ENCODE measurements around the gene ASS1. TPM values are rescaled to one million over a fixed set of nuclear protein-coding genes. Genes with fewer than 3 reads are reported as not detected.
A peak's percentile ranks its signal among the peaks of the same experiment; 100 is the strongest.

The ASS1 gene
- total RNA-seq, 1 experiment from 2014 or later = 83.0 TPM

DNA sequence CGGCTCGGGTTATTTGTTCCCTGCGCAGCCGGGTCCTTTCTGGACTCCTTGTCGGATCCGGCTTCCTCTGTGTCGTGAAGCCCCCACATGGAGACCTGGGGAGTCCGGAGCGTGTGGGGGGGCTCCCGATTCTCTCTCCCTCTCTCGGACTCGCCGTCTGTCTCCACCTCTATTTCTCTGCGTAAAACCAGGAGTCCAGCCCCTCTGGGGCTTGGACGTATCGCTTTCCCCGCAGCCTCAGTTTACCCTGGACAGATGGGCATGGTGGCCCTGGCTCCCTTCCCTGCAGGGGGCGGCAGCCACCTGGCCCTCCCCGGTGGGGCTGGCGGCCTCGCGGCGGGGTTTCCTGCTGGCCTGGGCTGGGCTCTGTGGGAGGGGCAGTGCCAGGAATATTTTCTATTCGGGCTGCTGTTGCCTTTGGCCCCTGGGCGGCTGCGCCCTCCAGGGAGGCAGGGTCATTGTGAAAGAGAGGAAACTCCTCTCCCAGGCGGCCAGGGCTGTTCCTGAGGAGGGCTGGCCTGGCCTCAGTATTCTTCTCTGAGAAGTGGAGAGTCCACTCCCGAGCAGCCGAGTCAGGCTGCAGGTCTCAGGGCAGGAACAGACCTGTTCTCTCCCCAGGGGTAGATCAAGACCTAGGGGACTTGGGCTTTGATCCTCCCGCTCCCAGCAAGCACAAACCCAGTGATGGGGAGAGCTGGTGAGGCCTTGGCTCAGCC, 665 bp downstream of the ASS1 start:
- no peaks in the 10 kb centered on the region for H3K27me3 ChIP-seq (ENCODE audit: low read length)
- no peak overlapping the region for H3K27ac ChIP-seq (ENCODE audit: low read length)
- intact Hi-C loops (cut with micrococcal nuclease) = no loop called here
- TSS peak; percentile 43 for BruUV-seq (replicated peaks)
- no peaks in the 10 kb centered on the region for H3K36me3 ChIP-seq (ENCODE audit: low read depth, low read length)
- no peaks in the 10 kb centered on the region for H4K20me1 ChIP-seq (ENCODE audit: low read length)
- peak overlapping the region; percentile 76 for H3K4me3 ChIP-seq (ENCODE audit: low read length)
- TF ChIP-seq EZH2 (IDR thresholded peaks at IDR 0.05; ENCODE audit: low read length, unreplicated experiment) (no peak), EZH2phosphoT487 (IDR thresholded peaks at IDR 0.05; ENCODE audit: borderline replicate concordance, low read length) (no peak)
- TF ChIP-seq, protein P1, sequence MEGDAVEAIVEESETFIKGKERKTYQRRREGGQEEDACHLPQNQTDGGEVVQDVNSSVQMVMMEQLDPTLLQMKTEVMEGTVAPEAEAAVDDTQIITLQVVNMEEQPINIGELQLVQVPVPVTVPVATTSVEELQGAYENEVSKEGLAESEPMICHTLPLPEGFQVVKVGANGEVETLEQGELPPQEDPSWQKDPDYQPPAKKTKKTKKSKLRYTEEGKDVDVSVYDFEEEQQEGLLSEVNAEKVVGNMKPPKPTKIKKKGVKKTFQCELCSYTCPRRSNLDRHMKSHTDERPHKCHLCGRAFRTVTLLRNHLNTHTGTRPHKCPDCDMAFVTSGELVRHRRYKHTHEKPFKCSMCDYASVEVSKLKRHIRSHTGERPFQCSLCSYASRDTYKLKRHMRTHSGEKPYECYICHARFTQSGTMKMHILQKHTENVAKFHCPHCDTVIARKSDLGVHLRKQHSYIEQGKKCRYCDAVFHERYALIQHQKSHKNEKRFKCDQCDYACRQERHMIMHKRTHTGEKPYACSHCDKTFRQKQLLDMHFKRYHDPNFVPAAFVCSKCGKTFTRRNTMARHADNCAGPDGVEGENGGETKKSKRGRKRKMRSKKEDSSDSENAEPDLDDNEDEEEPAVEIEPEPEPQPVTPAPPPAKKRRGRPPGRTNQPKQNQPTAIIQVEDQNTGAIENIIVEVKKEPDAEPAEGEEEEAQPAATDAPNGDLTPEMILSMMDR (conservative IDR thresholded peaks at IDR 0.05; ENCODE audit: low read depth, low read length) = no peak
- DNase-seq (peak; percentile 27), ATAC-seq (peak; percentile 43)
- H3K9ac ChIP-seq (ENCODE audit: low read length) = peak overlapping the region; percentile 53
- H3K4me2 ChIP-seq (ENCODE audit: low read length) = peak overlapping the region; percentile 89
- H3K79me2 ChIP-seq (ENCODE audit: low read length) = no peaks in the 10 kb centered on the region
- 0 out of 2 replicates have a peak, but pooled peaks cover 5% of the 10 kb centered on the region for H3K9me3 ChIP-seq (ENCODE audit: low read length)
- peaks cover 17% of the 10 kb centered on the region for H3K4me1 ChIP-seq (ENCODE audit: insufficient read depth, low read length)
- ChIA-PET CTCF (no interaction called here), POLR2A (ENCODE audit: unreplicated experiment) (no interaction called here)
- no peaks in the 10 kb centered on the region for H3F3A ChIP-seq (ENCODE audit: low read length, unreplicated experiment)
- no peaks in the 10 kb centered on the region for H3K9me2 ChIP-seq (replicated peaks; ENCODE audit: low read length)
- peak overlapping the region; percentile 84 for H2AFZ ChIP-seq (ENCODE audit: low read length)

- no TSS peak for BruUV-seq (replicated peaks)
- Histone ChIP-seq H4K20me1 (ENCODE audit: low read length) (no peaks in the 10 kb centered on the region), H3K9me2 (replicated peaks; ENCODE audit: low read length) (no peaks in the 10 kb centered on the region), H3K36me3 (ENCODE audit: low read depth, low read length) (no peaks in the 10 kb centered on the region), H3K4me1 (ENCODE audit: insufficient read depth, low read length) (peaks cover 22% of the 10 kb centered on the region), H3F3A (ENCODE audit: low read length, unreplicated experiment) (no peaks in the 10 kb centered on the region), H3K4me3 (ENCODE audit: low read length) (peak overlapping the region; percentile 76; the same call in 1 of the 2 replicates), H3K4me2 (ENCODE audit: low read length) (peak overlapping the region; percentile 89), H3K9me3 (ENCODE audit: low read length) (0 out of 2 replicates have a peak, but pooled peaks cover 3% of the 10 kb centered on the region), H2AFZ (ENCODE audit: low read length) (no peak overlapping the region), H3K27me3 (ENCODE audit: low read length) (no peaks in the 10 kb centered on the region), H3K9ac (ENCODE audit: low read length) (no peak overlapping the region; the same call in 1 of the 2 replicates), H3K27ac (ENCODE audit: low read length) (no peak overlapping the region), H3K79me2 (ENCODE audit: low read length) (no peaks in the 10 kb centered on the region)
- POLR2A ChIA-PET (ENCODE audit: unreplicated experiment) = no interaction called here
- CTCF ChIA-PET = no interaction called here
- intact Hi-C loops (cut with micrococcal nuclease) = no loop called here
- DNase-seq (peak; percentile 52), ATAC-seq (no peak)
- TF ChIP-seq EZH2 (IDR thresholded peaks at IDR 0.05; ENCODE audit: low read length, unreplicated experiment) = no peak
- TF ChIP-seq EZH2phosphoT487 (IDR thresholded peaks at IDR 0.05; ENCODE audit: borderline replicate concordance, low read length) = no peak
- TF ChIP-seq, protein P1 (conservative IDR thresholded peaks at IDR 0.05; ENCODE audit: low read depth, low read length) = no peak
These were observed 1.5 kb downstream of the ASS1 start for GRCh38 chr9:130446101-130446861.
